ENCODE measurements around the gene PRELID3B.

PRELID3B gene

DNA sequence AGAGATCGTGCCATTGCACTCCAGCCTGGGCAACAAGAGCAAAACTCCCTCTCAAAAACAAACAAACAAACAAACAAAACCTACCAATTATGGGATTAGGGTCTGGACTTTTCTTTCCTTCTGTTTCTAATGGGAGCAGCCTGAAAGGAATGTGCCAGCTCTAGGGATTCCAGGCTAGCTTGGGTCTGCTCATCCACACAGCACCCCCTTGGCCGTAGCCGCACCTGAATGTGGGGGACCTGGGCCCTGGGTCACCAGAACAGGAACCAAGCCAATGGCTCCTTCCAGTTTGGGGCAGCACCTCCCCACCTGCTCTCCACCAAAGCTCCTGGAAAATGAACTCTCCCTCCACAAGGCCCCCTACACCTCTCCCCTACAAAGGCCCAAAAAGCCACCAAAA, 42.3 kb downstream of the PRELID3B start:
- Mint-ChIP-seq H3K36me3 (ENCODE audit: insufficient read depth) (peaks cover 43% of the 10 kb centered on the region), H3K27ac (no peak overlapping the region), H3K4me3 (no peak overlapping the region), H3K27me3 (no peaks in the 10 kb centered on the region), H3K9me3 (no peaks in the 10 kb centered on the region), H3K4me1 (ENCODE audit: low read depth in 2 of 2) (peaks cover 20 to 26% of the 10 kb centered on the region in 2 donors)
- DNase-seq: no peak
- ATAC-seq (replicated peaks): no peak

DNA sequence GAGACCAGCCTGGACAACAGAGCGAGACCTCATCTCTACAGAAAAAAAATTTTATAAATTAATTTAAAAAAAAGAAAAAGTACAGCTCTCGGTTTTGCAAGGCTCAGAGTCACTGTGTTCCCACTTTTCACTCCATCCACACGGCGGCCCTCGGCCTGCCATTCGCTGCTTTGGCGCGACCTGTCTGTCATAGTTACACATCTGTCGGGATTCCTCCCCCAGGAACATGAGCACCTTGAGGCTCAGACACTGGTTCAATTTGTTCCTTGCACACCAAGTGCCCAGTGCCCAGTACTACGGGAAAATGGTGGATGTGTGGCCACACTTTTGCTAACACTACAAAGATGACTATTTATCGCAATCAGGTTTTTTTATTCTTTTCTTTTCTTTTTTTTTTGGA, 43.9 kb downstream of the PRELID3B start:
- Mint-ChIP-seq H3K27me3 (no peaks in the 10 kb centered on the region), H3K4me1 (ENCODE audit: low read depth in 2 of 2) (peaks cover 5 to 10% of the 10 kb centered on the region in 2 donors), H3K9me3 (no peaks in the 10 kb centered on the region), H3K36me3 (ENCODE audit: insufficient read depth) (peaks cover 55% of the 10 kb centered on the region), H3K27ac (no peak overlapping the region), H3K4me3 (no peak overlapping the region)
- no peak for ATAC-seq (replicated peaks)
- no peak for DNase-seq

DNA sequence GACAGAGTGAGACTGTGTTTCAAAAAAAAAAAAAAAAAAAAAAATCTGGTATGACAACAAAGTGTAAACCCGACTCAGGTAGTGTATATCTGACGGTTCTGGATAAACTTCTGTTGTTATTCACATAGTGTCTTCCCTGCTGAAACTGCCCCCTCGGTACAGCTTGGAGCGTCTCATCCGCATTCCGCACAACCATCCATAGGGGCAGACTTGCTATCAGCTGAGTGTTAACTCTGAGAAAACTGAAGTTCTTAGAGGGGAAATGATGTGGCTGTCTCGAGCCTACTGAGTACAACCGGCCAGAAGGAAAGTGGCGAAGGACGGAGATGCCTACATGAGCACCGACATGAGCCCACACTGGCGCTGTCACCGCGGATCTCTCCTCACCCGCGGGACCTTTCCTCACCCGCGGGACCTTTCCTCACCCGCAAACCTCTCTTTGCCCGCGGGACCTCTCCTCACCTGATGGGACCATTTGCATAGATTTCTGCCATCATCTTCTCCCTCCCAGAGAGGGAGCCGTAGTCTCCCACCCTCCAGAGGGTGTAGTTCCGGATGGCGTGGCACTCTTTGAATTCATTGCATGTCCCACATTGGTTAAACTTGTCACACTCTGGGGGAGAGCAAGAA, 45.3 kb downstream of the PRELID3B start:
- H3K36me3 Mint-ChIP-seq (ENCODE audit: insufficient read depth): peaks cover 66% of the 10 kb centered on the region
- peak overlapping the region in 1 of 2 donors; percentile 57 for H3K27ac Mint-ChIP-seq
- no peaks in the 10 kb centered on the region for H3K9me3 Mint-ChIP-seq
- no peak for ATAC-seq (replicated peaks)
- H3K4me3 Mint-ChIP-seq: no peak overlapping the region
- no peak for DNase-seq
- peaks cover 0 to under 1% of the 10 kb centered on the region in 2 donors for H3K4me1 Mint-ChIP-seq (ENCODE audit: low read depth in 2 of 2)
- H3K27me3 Mint-ChIP-seq: no peaks in the 10 kb centered on the region

DNA sequence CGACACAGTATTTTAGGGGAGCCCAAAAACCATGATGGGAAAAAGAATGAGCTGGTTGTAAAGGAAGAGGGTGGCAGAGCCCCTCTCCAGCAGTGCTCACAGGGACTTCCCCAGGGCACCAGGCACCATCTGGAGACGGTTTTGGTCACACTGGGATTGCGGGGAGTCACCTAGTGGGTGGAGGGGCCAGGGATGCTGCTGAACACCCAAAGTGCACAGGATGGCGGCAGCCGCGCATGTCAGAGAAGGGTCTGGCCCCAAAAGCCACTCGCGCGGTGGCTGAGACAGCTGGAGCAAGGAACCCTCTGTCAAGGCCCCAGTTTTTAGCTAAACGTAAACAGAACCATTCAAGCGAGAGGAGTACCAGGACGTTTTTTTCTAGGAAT, 46.4 kb downstream of the PRELID3B start:
- H3K27ac Mint-ChIP-seq: peak overlapping the region in 1 of 2 donors; percentile 38
- H3K36me3 Mint-ChIP-seq (ENCODE audit: insufficient read depth): peaks cover 75% of the 10 kb centered on the region
- ATAC-seq (replicated peaks): no peak
- no peaks in the 10 kb centered on the region for H3K4me1 Mint-ChIP-seq (ENCODE audit: low read depth in 2 of 2)
- H3K9me3 Mint-ChIP-seq: no peaks in the 10 kb centered on the region
- H3K4me3 Mint-ChIP-seq: no peak overlapping the region
- DNase-seq: no peak
- H3K27me3 Mint-ChIP-seq: no peaks in the 10 kb centered on the region

- Mint-ChIP-seq H3K27me3 (no peaks in the 10 kb centered on the region), H3K27ac (peak overlapping the region in 1 of 2 donors; percentile 38), H3K4me1 (ENCODE audit: low read depth in 2 of 2) (no peaks in the 10 kb centered on the region), H3K36me3 (ENCODE audit: insufficient read depth) (peaks cover 81% of the 10 kb centered on the region), H3K4me3 (no peak overlapping the region), H3K9me3 (no peaks in the 10 kb centered on the region)
- no peak for DNase-seq
- no peak for ATAC-seq (replicated peaks)
Observed at GRCh38 chr20:58995461-58996225, 46.9 kb downstream of the PRELID3B start.

DNA sequence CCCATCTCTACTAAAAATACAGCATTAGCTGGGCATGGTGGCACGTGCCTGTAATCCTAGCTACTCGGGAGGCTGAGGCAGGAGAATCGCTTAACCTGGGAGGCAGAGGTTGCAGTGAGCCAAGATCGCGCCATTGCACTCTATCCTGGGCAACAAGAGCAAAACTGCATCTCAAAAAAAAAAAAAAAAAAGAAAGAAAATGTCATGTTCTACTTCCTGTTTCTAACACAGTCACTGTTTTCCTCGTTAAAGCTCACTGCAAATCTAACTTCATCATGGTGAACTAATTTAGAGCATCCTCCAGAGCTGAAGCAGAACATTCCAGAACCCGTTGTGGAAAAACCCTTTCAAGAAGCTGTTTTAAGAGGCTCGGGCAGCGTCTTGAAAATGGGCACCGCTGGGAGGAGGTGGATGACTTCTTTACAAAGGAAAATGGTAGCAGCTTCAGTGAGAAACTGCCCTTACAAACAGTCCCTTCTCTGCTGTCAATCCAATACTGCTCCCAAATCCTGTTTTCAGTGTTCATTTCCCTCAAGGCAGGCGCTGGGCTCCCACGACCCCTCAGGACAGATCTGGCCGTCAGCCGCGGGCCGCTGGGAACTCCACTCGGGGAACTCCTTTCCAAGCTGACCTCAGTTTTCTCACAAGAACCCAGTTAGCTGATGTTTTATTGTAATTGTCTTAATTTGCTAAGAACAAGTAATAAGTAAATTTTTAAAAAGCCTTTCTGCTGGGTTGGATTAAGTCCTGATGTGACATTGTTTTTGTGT, 48.0 kb downstream of the PRELID3B start:
- Mint-ChIP-seq H3K27me3 (no peaks in the 10 kb centered on the region), H3K27ac (no peak overlapping the region), H3K4me3 (no peak overlapping the region), H3K9me3 (no peaks in the 10 kb centered on the region), H3K36me3 (ENCODE audit: insufficient read depth) (peaks cover 87% of the 10 kb centered on the region), H3K4me1 (ENCODE audit: low read depth in 2 of 2) (no peaks in the 10 kb centered on the region)
- DNase-seq (no peak), ATAC-seq (replicated peaks) (no peak)

- no peak for DNase-seq
- ATAC-seq (replicated peaks): no peak
- H3K4me1 Mint-ChIP-seq (ENCODE audit: low read depth in 2 of 2): no peaks in the 10 kb centered on the region
- H3K36me3 Mint-ChIP-seq (ENCODE audit: insufficient read depth): peaks cover 93% of the 10 kb centered on the region
- H3K4me3 Mint-ChIP-seq: no peak overlapping the region
- no peaks in the 10 kb centered on the region for H3K9me3 Mint-ChIP-seq
- no peak overlapping the region for H3K27ac Mint-ChIP-seq
- H3K27me3 Mint-ChIP-seq: no peaks in the 10 kb centered on the region
Observed at GRCh38 chr20:58993332-58994248, 49.0 kb downstream of the PRELID3B start.

- Mint-ChIP-seq H3K4me3 (no peak overlapping the region), H3K27ac (no peak overlapping the region), H3K4me1 (ENCODE audit: low read depth in 2 of 2) (peaks cover under 1 to 2% of the 10 kb centered on the region in 2 donors), H3K9me3 (no peaks in the 10 kb centered on the region), H3K27me3 (no peaks in the 10 kb centered on the region), H3K36me3 (ENCODE audit: insufficient read depth) (peaks cover 96% of the 10 kb centered on the region)
- no peak for ATAC-seq (replicated peaks)
- DNase-seq: no peak
Observed at GRCh38 chr20:58992911-58993310, 49.7 kb downstream of the PRELID3B start.

DNA sequence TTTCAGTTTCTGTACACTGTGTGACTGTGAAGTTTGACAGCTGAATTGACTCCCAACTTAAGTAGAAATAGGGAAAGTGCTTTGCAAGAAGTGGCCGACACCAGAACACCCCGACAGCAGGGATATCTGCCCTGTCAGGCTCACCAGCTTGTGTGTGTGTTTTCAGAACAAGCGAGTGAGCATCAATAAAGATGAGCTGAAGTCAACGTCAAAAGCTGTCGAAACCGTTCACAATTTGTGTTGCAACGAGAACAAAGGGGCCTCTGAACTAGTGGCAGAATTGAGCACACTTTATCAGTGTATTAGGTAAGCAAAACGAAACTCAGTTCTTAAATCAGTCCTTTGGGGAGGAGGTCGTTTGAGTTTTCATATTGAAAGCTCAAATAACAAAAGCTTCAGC, 50.9 kb downstream of the PRELID3B start:
- ATAC-seq (replicated peaks): no peak
- Mint-ChIP-seq H3K4me3 (no peak overlapping the region), H3K27me3 (no peaks in the 10 kb centered on the region), H3K36me3 (ENCODE audit: insufficient read depth) (peaks cover 95% of the 10 kb centered on the region), H3K27ac (peak overlapping the region in 1 of 2 donors; percentile 72), H3K4me1 (ENCODE audit: low read depth in 2 of 2) (peaks cover 3 to 8% of the 10 kb centered on the region in 2 donors), H3K9me3 (no peaks in the 10 kb centered on the region)
- no peak for DNase-seq

DNA sequence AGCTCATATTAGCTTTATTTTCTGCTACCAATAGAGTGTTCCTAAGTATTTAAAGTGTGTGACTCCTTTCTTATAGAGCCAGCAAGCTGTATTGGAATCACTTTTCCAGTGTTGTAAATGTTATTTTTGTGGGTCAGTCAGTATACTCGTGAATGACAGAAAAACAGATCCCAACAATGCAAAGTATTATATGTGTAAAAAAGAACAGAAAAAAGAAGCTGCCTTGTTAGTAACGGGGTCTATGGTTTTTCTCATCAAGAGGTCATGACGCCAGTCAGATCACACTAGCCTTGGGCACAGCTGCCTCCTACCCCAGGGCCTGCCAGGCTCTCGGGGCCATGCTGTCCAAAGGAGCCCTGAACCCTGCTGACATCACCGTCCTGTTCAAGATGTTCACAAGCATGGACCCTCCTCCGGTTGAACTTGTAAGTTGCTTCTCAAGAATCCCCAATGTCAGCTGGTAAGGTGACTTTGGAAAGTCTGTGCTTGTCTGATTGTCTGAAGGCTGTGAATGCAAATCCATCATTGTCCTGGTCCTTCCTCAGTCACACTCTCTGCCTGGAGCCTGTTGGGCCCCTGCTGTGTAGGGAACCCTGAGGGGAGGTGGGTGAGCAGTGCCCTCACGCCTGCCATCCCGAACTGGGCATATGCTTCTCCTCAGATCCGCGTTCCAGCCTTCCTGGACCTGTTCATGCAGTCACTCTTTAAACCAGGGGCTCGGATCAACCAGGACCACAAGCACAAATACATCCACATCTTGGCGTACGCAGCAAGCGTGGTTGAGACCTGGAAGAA, 51.7 kb downstream of the PRELID3B start:
- Mint-ChIP-seq H3K4me3 (no peak overlapping the region), H3K27me3 (no peaks in the 10 kb centered on the region), H3K9me3 (no peaks in the 10 kb centered on the region), H3K36me3 (ENCODE audit: insufficient read depth) (peaks cover 96% of the 10 kb centered on the region), H3K27ac (peak overlapping the region in 1 of 2 donors; percentile 72), H3K4me1 (ENCODE audit: low read depth in 2 of 2) (peaks cover 3 to 12% of the 10 kb centered on the region in 2 donors)
- DNase-seq (no peak), ATAC-seq (replicated peaks) (no peak)

DNA sequence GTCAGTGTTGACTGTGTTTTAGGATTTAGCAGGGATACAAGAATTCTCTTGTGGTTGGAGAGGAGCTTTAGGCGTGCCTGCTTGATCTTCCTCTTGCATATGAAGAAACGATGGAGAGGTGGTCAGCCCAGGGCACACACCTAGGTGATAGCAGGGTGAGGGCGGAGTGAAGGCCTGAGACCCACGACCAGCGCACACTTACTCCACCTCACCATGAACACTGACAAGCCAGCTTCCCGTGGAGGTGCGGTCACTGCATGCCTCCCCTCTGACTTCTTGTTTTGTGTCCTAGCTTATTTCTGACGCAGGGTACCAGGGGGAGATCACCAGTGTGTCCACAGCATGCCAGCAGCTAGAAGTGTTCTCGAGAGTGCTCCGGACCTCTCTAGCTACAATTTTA, 53.4 kb downstream of the PRELID3B start:
- Mint-ChIP-seq H3K4me1 (ENCODE audit: low read depth in 2 of 2) (peaks cover 7 to 18% of the 10 kb centered on the region in 2 donors), H3K9me3 (no peaks in the 10 kb centered on the region), H3K4me3 (no peak overlapping the region), H3K27me3 (no peaks in the 10 kb centered on the region), H3K36me3 (ENCODE audit: insufficient read depth) (peaks cover 82% of the 10 kb centered on the region), H3K27ac (peak overlapping the region in 1 of 2 donors; percentile 23)
- ATAC-seq (replicated peaks): no peak
- no peak for DNase-seq

GRCh38 chr20:58988565-58988882, 54.1 kb downstream of the PRELID3B start:
- peaks cover 76% of the 10 kb centered on the region for H3K36me3 Mint-ChIP-seq (ENCODE audit: insufficient read depth)
- H3K27ac Mint-ChIP-seq: peak overlapping the region in 1 of 2 donors; percentile 23
- no peak for DNase-seq
- ATAC-seq (replicated peaks): no peak
- no peak overlapping the region for H3K4me3 Mint-ChIP-seq
- H3K27me3 Mint-ChIP-seq: no peaks in the 10 kb centered on the region
- H3K9me3 Mint-ChIP-seq: no peaks in the 10 kb centered on the region
- H3K4me1 Mint-ChIP-seq (ENCODE audit: low read depth in 2 of 2): peaks cover 14 to 24% of the 10 kb centered on the region in 2 donors
